HG03469 (cell line): Measurements from ENCODE around the gene NAT9.

Experiments used
- ATAC-seq: cut with Tn5 transposase; IDR thresholded peaks from one replicate; pipeline ENCODE4 v1.9.1; 2021; ENCODE audit warnings: mild to moderate bottlenecking, moderate library complexity, moderate number of reproducible peaks; ENCODE audit not compliant: unreplicated experiment

NAT9 gene

GRCh38 chr17:74746922-74747321 lies 29.2 kb downstream of the NAT9 start:
- ATAC-seq, result no peak

DNA sequence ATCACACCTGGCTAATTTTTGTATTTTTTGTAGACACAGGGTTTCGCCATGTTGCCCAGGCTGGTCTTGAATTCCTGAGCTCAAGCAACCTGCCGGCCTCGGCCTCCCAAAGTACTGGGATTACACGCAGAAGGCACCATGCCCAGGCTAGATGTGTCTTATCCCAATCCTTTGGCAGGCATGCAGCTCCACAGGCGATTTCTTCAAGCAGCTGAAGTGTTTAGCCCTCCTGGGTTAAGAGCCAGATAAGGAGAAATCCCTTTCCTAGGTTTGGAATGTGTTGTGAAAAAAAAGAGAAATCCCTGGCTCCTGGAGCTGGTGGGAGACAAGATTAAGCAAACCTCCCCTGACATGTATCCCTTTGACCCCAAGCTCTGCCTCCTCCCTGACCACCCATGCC lies 29.8 kb downstream of the NAT9 start:
- ATAC-seq, result no peak

DNA sequence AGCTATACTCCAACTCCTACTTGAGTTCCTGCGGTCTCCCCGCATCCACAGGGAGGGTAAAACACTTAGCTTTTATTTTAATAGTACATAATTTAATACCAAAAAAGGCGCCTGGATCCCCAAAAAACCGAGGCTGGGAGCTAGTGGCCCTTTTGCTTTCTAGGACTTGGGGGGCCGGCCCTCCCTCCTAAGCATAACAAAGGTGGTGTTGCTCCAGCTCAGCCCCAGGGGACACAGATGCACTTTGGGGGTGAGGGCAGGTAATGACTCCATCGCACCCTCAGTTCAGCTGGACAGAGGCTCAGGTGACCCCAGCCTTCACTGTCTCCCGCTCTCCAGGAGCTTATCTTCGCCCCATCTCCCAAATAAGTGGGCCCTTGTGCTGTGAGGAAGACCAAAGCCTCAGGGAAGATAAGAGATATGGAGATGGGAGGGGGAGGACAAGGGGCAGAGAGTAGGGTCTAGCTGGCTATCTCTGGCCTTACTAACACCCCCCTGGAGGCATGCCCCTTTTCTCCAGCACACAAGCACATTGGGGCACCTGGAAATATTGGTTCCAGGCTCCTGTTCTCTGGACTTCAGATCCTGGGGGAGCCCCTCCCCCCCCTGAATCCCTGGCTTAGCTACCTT lies 30.5 kb downstream of the NAT9 start:
- ATAC-seq, result no peak

DNA sequence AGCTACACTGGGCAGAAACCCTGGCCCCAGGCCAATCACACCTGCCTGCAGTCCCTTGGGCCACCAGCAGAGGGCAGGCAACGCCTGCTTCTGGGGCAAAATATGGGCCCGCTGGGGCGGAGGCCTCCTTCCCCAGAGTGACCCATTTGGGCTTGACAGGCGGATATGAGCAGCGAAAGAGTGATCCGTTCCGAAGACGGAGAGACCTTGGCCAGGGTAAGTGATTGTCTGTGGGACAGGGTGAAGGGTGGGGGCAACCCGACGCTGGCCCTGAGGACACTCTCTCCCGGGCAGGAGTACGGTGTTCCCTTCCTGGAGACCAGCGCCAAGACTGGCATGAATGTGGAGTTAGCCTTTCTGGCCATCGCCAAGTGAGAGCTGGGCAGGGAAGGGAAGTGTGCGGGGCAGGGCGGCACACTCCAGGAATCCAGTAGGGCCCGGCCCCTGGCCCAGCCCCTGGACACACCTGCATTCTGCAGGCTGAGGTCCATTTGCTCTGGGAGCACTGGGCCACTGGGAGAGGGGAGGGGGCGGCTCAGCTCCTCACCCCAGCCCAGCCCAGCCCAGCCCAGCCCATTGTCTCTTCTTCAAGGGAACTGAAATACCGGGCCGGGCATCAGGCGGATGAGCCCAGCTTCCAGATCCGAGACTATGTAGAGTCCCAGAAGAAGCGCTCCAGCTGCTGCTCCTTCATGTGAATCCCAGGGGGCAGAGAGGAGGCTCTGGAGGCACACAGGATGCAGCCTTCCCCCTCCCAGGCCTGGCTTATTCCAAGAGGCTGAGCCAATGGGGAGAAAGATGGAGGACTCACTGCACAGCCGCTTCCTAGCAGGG lies 31.2 kb downstream of the NAT9 start:
- ATAC-seq, result no peak

GRCh38 chr17:74744349-74744713 lies 31.8 kb downstream of the NAT9 start:
- ATAC-seq, result no peak

DNA sequence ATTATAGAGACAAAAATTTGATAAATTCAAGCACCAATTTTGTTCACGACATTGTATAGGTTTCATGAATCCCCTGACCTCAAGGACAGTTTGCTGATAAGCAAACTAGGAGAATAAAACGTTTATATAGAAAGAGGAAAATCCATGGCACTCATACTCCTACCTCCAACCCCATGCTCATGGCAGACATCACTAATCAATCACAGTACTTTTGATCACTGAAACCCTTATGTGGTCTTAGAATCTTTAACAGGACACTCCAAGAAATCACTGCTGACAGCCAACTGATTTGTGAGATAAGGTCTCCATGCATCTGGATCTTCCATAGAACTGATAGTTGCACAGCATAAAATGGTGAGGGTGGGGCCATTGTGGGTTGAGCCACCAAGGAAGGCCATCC lies 32.4 kb downstream of the NAT9 start:
- ATAC-seq, result no peak

- no peak for ATAC-seq
Measured at GRCh38 chr17:74742978-74743545, 33.1 kb downstream of the NAT9 start.

DNA sequence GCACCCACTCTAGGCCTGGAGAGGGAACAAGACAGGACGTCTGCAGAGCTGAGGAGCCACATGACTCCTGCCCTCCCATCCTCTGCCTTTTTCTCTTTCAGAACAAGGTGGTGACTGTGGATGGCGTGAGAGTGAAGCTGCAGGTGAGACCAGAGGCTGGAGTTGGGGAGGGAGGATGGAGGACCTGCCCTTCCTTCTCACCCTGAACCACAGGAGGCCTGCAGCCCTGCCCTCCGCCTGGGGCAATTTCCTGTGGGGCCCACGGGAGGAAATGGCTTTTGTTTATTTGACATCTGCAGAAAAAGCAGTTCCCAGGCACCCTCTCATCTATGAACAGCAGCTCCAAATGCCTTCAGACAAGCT lies 34.0 kb downstream of the NAT9 start:
- no peak for ATAC-seq

GRCh38 chr17:74740641-74741387 lies 35.3 kb downstream of the NAT9 start:
- no peak for ATAC-seq

DNA sequence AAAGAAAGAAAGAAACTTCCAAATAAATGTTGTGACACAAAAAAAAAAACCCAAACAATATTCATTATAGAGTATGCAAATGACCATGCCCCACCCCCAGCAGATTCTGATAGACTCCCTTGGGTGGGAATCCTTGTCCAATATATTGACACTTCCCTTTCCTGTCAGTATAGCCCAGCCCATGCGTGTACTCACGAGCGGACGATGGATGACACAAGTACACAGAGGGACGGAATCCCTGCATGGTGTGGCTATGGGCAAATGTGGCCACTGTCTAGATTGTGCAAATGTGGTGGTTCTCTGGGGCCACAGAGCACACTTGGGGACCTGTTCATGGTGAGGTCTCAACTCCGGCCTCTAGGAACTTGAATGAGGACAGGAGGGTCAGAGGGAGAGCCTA lies 36.0 kb downstream of the NAT9 start:
- no peak for ATAC-seq

DNA sequence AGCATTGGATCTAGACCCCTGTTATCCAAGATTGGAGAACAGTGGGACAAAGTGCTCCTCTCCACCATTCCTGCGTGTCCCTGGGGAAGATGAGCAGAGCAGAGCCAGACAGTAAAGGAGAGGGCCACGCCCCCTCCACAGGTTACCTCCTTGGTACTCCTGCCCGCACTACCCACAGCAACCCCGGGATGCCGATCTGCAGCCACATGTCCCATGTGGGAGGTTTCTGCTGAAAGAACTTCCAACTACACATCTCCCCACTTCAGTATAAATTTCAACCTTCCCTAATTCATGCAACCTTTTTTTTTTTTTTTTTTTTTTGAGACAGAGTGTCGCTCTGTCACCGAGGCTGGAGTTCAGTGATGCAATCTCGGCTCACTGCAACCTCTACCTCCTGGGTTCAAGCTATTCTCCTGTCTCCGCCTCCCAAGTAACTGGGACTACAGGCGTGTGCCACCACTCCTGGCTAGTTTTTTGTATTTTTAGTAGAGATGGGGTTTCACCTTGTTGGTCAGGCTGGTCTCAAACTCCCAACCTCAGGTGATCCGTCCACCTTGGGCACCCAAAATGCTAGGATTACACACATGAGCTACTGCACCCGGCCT lies 36.8 kb downstream of the NAT9 start:
- ATAC-seq, result no peak

GRCh38 chr17:74738051-74738996 lies 37.8 kb downstream of the NAT9 start:
- peak; percentile 37 for ATAC-seq

GRCh38 chr17:74737299-74738050 lies 38.7 kb downstream of the NAT9 start:
- no peak for ATAC-seq

DNA sequence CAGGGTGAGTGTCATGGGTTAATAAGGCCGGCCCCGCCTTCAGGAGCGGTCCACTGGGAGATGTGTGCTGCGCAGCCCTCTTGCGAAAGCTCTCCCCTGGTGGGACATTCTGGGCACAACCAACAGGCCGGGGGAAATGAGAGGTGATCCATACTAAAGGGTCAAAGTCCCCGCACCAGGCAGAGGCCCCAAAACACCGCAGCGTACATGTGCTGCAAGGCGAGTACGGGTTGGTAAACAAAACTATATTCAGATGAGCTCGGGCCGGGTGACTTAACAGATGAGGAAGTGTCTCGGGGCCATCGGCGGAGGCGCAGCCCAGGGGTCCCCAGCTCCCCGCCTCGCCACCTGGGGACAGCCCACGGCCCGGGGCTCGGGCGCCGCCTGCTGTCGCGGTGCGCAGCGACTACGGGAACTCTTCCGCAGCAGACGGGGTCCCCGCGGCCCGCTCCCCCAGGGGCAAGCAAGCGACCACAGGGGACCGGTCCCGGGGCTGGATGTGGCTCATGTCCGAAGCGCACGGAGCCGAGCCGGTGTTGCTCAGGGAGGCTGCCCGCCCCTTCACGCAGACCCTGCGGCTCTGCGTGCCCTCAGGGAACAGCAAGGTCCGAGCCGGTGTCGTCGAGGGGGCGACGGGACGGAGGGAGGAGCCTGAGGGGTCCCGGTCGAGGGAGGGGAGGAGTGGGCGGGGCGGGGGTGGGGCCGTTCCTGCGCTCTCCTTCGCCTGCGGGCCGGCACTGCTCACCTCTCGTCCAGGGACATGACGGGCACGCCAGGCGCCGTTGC lies 39.4 kb downstream of the NAT9 start, which contains the start of gene RAB37:
Gene RAB37, plus strand, starts transcription at position 744 of the 786 bp plus-strand sequence. Its CDS starts 17 bp downstream, at position 761.
- no peak for ATAC-seq

DNA sequence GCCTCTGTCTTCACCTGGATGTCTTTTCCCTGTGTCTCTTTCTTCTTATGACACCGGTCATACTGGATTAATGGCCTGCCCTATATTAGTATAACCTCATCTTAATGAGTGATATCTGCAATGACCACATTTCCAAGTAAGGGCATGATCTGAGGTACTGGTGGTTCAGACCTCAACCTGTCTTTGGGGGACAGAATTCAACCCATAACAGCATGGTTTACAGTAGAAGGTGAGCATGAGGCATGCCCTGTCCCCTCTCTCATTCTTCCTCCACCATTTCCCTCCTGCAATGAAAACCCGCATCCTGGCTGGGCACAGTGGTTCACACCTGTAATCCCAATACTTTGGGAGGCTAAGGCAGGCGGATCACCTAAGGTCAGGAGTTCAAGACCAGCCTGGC lies 41.9 kb downstream of the NAT9 start:
- ATAC-seq, result no peak

DNA sequence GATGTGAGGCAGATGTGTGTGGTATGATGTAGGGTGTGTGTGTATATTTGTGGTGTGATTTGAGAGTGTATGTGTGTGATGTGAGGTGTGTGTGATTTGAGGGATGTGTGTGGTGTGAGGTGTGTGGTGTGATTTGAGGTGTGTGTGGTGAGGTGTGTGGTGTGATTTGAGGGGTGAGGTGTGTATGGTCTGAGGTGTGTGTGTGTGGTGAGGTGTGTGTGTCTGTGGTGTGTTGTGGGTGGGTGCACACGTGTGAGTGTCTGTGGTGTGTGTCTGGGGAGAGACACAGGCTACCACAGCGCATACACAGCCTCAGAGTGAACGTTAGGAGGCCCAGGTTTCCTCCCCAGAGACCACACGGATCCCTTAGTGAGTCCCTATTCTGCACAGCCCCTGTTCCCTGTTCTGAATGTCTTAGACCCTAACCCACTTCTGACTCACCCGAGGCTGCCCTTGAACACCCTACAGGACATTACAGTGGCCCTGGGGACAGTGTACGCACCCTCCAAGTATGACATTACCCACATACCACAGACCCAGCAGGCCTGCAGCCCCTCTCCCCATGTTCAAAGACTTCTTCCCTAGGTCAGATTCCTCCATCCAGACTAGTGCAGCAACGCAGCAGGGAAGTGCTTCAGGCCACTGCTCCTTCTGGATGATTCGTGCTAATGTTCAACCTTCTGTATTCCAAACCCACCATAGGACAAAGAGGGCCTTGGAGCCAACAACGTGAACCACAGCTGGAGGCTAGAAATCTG lies 42.6 kb downstream of the NAT9 start:
- ATAC-seq, result no peak

GRCh38 chr17:74732042-74732867 lies 43.9 kb downstream of the NAT9 start:
- no peak for ATAC-seq
